ENCODE data around the gene SLC35F1. TPM values are rescaled to one million over a fixed set of nuclear protein-coding genes. Genes with fewer than 3 reads are reported as not detected.

SLC35F1 gene
- total RNA-seq, 6 donors from 2014 or later: 0.11 to 0.15 (median 0.13) TPM; not detected in 3

- 93 to 97% methylated on average over 1 of the region's 1 CpG for WGBS, 2 donors
- H3K36me3 ChIP-seq: no peaks in the 10 kb centered on the region
- H3K4me3 ChIP-seq: no peak overlapping the region
- no peak for TF ChIP-seq EP300 (IDR thresholded peaks at IDR 0.05)
- TF ChIP-seq CTCF (IDR thresholded peaks at IDR 0.05): no peak
- no peak for TF ChIP-seq POLR2AphosphoS5 (IDR thresholded peaks at IDR 0.05)
- no peak for TF ChIP-seq POLR2A (IDR thresholded peaks at IDR 0.05)
- H3K9me3 ChIP-seq: no peaks in the 10 kb centered on the region
- ATAC-seq (ENCODE audit: low FRiP score in 2 of 2): no peak
- H3K4me1 ChIP-seq: no peaks in the 10 kb centered on the region
- DNase-seq: no peak
- H3K27ac ChIP-seq: no peak overlapping the region
- no peaks in the 10 kb centered on the region for H3K27me3 ChIP-seq
These were observed 216.5 kb downstream of the SLC35F1 start for GRCh38 chr6:118123503-118124037.

GRCh38 chr6:118124851-118125250 lies 217.8 kb downstream of the SLC35F1 start:
- no peak for TF ChIP-seq POLR2A (IDR thresholded peaks at IDR 0.05)
- TF ChIP-seq EP300 (IDR thresholded peaks at IDR 0.05): no peak
- TF ChIP-seq POLR2AphosphoS5 (IDR thresholded peaks at IDR 0.05): no peak
- TF ChIP-seq CTCF (IDR thresholded peaks at IDR 0.05): no peak
- no peak overlapping the region for H3K4me3 ChIP-seq
- DNase-seq (no peak), ATAC-seq (ENCODE audit: low FRiP score in 2 of 2) (no peak)
- no peak overlapping the region for H3K27ac ChIP-seq
- H3K9me3 ChIP-seq: no peaks in the 10 kb centered on the region
- no peaks in the 10 kb centered on the region for H3K36me3 ChIP-seq
- no peaks in the 10 kb centered on the region for H3K27me3 ChIP-seq
- H3K4me1 ChIP-seq: no peaks in the 10 kb centered on the region
- WGBS, 2 donors: 28 to 32% methylated on average over 2 of the region's 2 CpGs

- Histone ChIP-seq H3K4me3 (no peak overlapping the region), H3K27me3 (no peaks in the 10 kb centered on the region), H3K4me1 (no peaks in the 10 kb centered on the region), H3K36me3 (no peaks in the 10 kb centered on the region), H3K27ac (no peak overlapping the region), H3K9me3 (no peaks in the 10 kb centered on the region)
- TF ChIP-seq POLR2AphosphoS5 (IDR thresholded peaks at IDR 0.05) (no peak), POLR2A (IDR thresholded peaks at IDR 0.05) (no peak), EP300 (IDR thresholded peaks at IDR 0.05) (no peak), CTCF (IDR thresholded peaks at IDR 0.05) (no peak)
- no peak for DNase-seq
- ATAC-seq (ENCODE audit: low FRiP score in 2 of 2): no peak
These were observed 221.7 kb downstream of the SLC35F1 start for GRCh38 chr6:118128755-118129154.

GRCh38 chr6:118134206-118134605 lies 227.1 kb downstream of the SLC35F1 start:
- Histone ChIP-seq H3K27ac (no peak overlapping the region), H3K27me3 (no peaks in the 10 kb centered on the region), H3K9me3 (no peaks in the 10 kb centered on the region), H3K36me3 (no peaks in the 10 kb centered on the region), H3K4me3 (no peak overlapping the region), H3K4me1 (peaks cover 0 to 5% (median 2%) of the 10 kb centered on the region in 4 donors)
- DNase-seq (no peak), ATAC-seq (ENCODE audit: low FRiP score in 2 of 2) (peak; percentile 52 to 60)
- TF ChIP-seq POLR2AphosphoS5 (IDR thresholded peaks at IDR 0.05) (no peak), CTCF (IDR thresholded peaks at IDR 0.05) (no peak), EP300 (IDR thresholded peaks at IDR 0.05) (no peak), POLR2A (IDR thresholded peaks at IDR 0.05) (no peak)
- WGBS, 2 donors: 54 to 66% methylated on average over 2 of the region's 2 CpGs

- no peaks in the 10 kb centered on the region for H3K9me3 ChIP-seq
- no peak overlapping the region for H3K27ac ChIP-seq
- DNase-seq: no peak
- peaks cover 0 to 5% (median 2%) of the 10 kb centered on the region in 4 donors for H3K4me1 ChIP-seq
- H3K4me3 ChIP-seq: no peak overlapping the region
- no peak for ATAC-seq (ENCODE audit: low FRiP score in 2 of 2)
- H3K36me3 ChIP-seq: no peaks in the 10 kb centered on the region
- TF ChIP-seq EP300 (IDR thresholded peaks at IDR 0.05) (no peak), POLR2AphosphoS5 (IDR thresholded peaks at IDR 0.05) (no peak), POLR2A (IDR thresholded peaks at IDR 0.05) (no peak), CTCF (IDR thresholded peaks at IDR 0.05) (no peak)
- 18 to 20% methylated on average over 5 of the region's 5 CpGs for WGBS, 2 donors
- H3K27me3 ChIP-seq: no peaks in the 10 kb centered on the region
These were observed 227.7 kb downstream of the SLC35F1 start for GRCh38 chr6:118134736-118135135.

All from upper lobe of left lung (tissue), 6 donors.